Measurements from ENCODE around the gene DAO.

DNA sequence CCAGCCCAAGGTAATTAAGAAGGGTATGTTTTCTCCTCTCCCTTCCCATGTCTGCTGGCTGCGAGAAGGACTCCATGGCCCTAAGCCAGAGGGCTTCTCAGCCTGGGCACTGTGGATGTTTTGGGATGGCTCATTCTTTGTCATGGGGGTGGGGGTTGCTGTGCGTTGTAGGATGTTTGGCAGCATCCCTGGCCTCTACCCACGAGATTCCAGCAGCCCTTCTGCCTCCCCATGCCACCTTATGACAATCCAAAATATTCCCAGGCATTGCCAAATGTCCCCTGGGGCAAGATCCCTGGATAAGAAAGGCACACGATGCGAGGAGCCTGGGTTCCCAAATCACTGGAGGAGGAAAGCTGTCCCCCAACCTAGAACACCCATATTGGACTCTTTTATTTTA is 36.4 kb downstream of the DAO start:
- TF ChIP-seq, protein P1, sequence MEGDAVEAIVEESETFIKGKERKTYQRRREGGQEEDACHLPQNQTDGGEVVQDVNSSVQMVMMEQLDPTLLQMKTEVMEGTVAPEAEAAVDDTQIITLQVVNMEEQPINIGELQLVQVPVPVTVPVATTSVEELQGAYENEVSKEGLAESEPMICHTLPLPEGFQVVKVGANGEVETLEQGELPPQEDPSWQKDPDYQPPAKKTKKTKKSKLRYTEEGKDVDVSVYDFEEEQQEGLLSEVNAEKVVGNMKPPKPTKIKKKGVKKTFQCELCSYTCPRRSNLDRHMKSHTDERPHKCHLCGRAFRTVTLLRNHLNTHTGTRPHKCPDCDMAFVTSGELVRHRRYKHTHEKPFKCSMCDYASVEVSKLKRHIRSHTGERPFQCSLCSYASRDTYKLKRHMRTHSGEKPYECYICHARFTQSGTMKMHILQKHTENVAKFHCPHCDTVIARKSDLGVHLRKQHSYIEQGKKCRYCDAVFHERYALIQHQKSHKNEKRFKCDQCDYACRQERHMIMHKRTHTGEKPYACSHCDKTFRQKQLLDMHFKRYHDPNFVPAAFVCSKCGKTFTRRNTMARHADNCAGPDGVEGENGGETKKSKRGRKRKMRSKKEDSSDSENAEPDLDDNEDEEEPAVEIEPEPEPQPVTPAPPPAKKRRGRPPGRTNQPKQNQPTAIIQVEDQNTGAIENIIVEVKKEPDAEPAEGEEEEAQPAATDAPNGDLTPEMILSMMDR (conservative IDR thresholded peaks at IDR 0.05): no peak
- TF ChIP-seq EZH2 (IDR thresholded peaks at IDR 0.05; ENCODE audit: low read depth): no peak

Measured in PC-9 (cell line).